ENCODE measurements around the gene ABCA13.
A peak's percentile ranks its signal among the peaks of the same experiment; 100 is the strongest.

The ABCA13 gene

DNA sequence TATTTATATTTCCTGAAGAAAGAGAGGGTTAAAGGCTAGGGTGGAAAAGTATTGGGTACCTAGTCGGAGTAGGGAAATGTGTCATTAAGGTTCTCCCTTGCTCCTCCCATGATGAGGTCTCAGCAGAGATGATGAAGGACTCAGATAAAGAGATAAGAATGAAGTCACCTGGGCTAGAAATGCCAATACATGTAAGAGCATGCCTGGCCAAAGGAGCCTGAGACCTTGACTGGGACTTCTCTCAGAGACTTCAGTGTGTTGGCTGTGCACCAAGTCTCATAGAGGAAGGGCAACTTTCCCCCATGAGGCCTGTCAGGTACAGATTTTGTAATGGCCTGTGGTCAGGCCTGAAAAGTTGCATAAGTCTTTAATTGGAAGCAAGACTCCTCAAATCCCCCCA is 392.1 kb downstream of the ABCA13 start:
- Mint-ChIP-seq H3K4me3 (no peak overlapping the region), H3K4me1 (ENCODE audit: low read depth) (no peaks in the 10 kb centered on the region), H3K27me3 (ENCODE audit: low read depth) (no peaks in the 10 kb centered on the region), H3K9me3 (no peaks in the 10 kb centered on the region), H3K36me3 (ENCODE audit: low read depth) (no peaks in the 10 kb centered on the region), H3K27ac (no peak overlapping the region)
- no peak for DNase-seq (ENCODE audit: low spot score)

DNA sequence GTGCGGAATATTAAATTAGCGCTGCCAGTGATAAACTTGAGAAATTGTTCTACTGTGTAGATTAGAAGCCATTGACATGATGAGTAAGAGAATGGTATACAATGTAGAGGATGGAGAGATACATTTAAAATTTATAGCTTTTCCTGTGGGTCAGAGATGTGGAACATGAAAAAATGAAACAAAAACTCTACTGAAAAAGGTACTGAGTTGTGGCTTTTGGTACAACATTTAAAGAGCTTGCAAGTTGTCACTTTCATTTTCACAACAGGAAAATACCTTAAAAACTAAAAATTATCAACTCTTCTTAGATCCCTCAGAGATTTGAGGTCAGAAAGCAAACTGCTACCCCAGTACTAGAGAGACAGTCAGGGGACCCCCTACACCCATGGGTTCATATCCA is 404.3 kb downstream of the ABCA13 start:
- Mint-ChIP-seq H3K9me3 (no peaks in the 10 kb centered on the region), H3K4me3 (no peak overlapping the region), H3K27me3 (ENCODE audit: low read depth) (no peaks in the 10 kb centered on the region), H3K27ac (no peak overlapping the region), H3K4me1 (ENCODE audit: low read depth) (no peaks in the 10 kb centered on the region), H3K36me3 (ENCODE audit: low read depth) (no peaks in the 10 kb centered on the region)
- no peak for DNase-seq (ENCODE audit: low spot score)

DNA sequence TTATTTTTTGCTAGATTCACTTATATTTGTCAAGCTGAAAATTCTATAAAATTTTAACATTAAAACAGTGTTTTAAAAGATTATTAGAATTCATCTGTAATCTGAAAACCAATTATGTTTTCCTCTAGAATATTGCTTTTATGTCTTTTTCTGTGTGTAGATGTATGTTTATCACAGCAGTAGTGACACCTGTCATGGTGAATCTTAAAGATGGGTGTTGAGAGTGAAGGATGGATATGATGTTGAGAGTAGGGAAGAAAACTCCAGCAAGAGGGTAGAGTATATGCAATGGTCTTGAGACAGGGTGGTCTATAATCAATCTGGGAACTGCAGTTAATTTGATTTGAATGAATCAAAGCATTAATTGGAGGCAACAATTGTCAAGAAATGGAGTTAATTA is 416.2 kb downstream of the ABCA13 start:
- Mint-ChIP-seq H3K4me1 (ENCODE audit: low read depth) (no peaks in the 10 kb centered on the region), H3K27ac (no peak overlapping the region), H3K9me3 (no peaks in the 10 kb centered on the region), H3K36me3 (ENCODE audit: low read depth) (no peaks in the 10 kb centered on the region), H3K4me3 (no peak overlapping the region), H3K27me3 (ENCODE audit: low read depth) (peaks cover 2% of the 10 kb centered on the region)
- DNase-seq (ENCODE audit: low spot score) = no peak

DNA sequence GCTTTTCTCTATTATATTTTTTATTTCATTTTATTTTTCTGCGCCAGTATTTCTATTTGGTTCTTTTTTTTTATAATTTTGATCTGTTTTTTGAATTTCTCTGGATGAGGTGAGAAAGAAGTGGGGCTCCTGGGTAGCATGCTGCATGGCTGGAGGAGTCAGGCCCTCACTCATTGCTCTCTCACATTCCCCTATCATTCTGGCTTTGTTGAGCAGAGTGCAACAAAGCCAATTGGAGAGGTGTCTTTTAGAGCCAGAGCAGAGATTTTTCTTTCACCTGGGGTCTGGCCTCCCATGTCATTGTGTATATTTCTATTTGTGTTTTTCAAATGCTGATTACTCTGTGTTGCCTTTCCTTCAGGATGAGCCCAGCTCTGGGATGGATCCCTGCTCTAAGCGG is 423.1 kb downstream of the ABCA13 start:
- Mint-ChIP-seq H3K9me3 (no peaks in the 10 kb centered on the region), H3K27me3 (ENCODE audit: low read depth) (peaks cover 2% of the 10 kb centered on the region), H3K27ac (no peak overlapping the region), H3K4me3 (no peak overlapping the region), H3K36me3 (ENCODE audit: low read depth) (no peaks in the 10 kb centered on the region), H3K4me1 (ENCODE audit: low read depth) (no peaks in the 10 kb centered on the region)
- no peak for DNase-seq (ENCODE audit: low spot score)

DNA sequence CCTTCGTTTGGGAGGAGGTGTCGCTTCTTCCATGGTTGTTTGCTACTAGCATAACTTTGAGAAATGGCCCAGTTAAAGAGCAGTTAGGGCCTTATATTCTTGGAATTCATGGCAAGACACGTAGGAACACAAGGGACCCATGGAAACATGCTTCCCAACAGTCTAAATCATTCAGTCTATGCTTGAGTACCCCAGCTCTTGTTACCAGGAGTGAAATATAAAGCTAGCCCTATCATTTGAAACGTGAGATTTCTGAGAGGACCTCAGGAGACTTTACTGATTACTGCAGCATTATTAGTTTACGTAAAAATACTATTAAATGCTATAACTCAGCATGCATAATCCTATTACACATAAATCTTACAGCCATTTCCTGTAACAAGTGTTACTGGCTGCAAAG is 424.5 kb downstream of the ABCA13 start:
- H3K36me3 Mint-ChIP-seq (ENCODE audit: low read depth) = no peaks in the 10 kb centered on the region
- no peak overlapping the region for H3K27ac Mint-ChIP-seq
- H3K9me3 Mint-ChIP-seq = no peaks in the 10 kb centered on the region
- no peak overlapping the region for H3K4me3 Mint-ChIP-seq
- no peak for DNase-seq (ENCODE audit: low spot score)
- no peaks in the 10 kb centered on the region for H3K4me1 Mint-ChIP-seq (ENCODE audit: low read depth)
- no peaks in the 10 kb centered on the region for H3K27me3 Mint-ChIP-seq (ENCODE audit: low read depth)

DNA sequence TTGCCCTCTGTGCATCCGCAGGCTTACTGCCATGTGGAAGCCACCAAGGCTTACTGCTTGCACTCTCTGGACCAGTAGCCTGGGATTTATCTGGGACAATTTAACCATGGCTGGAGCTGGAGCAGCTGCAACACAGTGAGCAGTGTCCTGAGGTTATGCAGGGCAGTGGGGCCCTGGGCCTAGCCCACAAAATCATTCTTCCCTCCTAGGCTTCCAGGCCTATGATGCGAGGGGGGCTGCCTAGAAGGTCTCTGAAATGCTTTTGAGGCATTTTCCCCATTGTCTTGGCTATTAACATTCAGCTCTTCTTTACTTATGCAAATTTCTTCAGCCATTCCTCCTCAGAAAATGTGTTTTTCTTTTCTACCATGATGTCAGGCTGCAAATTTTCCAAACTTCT is 439.4 kb downstream of the ABCA13 start:
- H3K4me3 Mint-ChIP-seq = no peak overlapping the region
- no peaks in the 10 kb centered on the region for H3K36me3 Mint-ChIP-seq (ENCODE audit: low read depth)
- no peak overlapping the region for H3K27ac Mint-ChIP-seq
- H3K27me3 Mint-ChIP-seq (ENCODE audit: low read depth) = no peaks in the 10 kb centered on the region
- no peak for DNase-seq (ENCODE audit: low spot score)
- H3K4me1 Mint-ChIP-seq (ENCODE audit: low read depth) = no peaks in the 10 kb centered on the region
- no peaks in the 10 kb centered on the region for H3K9me3 Mint-ChIP-seq

DNA sequence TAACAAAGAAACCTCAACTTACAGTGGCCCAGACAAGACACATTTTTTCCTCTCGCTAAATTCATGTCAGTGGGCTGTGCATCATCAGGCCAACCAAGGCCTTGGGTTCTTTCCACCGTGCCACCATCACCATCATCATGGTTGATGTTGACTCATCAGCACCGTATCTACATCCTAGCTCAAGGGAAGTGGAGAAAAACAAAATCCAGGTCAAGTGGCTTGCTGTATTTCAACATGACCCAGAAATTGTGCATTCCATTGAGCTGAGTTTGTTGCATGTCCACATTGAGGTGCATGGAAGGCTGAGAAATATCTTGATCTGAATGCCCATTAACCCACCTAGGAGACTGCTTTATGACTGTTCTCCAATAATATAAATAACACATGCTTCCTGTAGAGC is 440.7 kb downstream of the ABCA13 start:
- DNase-seq (ENCODE audit: low spot score) = no peak
- no peaks in the 10 kb centered on the region for H3K27me3 Mint-ChIP-seq (ENCODE audit: low read depth)
- no peak overlapping the region for H3K27ac Mint-ChIP-seq
- H3K4me1 Mint-ChIP-seq (ENCODE audit: low read depth) = no peaks in the 10 kb centered on the region
- no peaks in the 10 kb centered on the region for H3K36me3 Mint-ChIP-seq (ENCODE audit: low read depth)
- no peak overlapping the region for H3K4me3 Mint-ChIP-seq
- H3K9me3 Mint-ChIP-seq = no peaks in the 10 kb centered on the region

DNA sequence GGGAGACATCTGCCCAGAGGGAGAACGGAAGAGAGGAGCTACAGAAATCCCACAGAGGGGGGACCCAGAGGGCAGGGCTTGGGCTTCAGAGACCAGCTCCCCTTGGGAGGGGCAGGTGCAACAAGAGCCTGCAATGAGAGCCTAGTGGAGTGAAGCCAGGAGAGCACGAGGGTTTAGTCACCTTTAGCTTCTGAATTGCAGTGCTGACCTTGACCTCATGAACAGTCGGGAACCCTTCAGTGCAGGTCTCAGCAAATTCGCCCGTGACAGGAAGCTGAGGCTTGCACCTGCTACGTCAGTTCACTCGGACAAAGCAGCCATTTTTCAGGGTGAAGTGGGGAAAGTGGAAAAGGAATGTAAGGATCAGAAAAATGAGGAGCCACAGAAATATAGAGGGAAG is 446.2 kb downstream of the ABCA13 start:
- Mint-ChIP-seq H3K9me3 (no peaks in the 10 kb centered on the region), H3K4me1 (ENCODE audit: low read depth) (no peaks in the 10 kb centered on the region), H3K27me3 (ENCODE audit: low read depth) (no peaks in the 10 kb centered on the region), H3K27ac (no peak overlapping the region), H3K4me3 (no peak overlapping the region), H3K36me3 (ENCODE audit: low read depth) (no peaks in the 10 kb centered on the region)
- DNase-seq (ENCODE audit: low spot score) = no peak

DNA sequence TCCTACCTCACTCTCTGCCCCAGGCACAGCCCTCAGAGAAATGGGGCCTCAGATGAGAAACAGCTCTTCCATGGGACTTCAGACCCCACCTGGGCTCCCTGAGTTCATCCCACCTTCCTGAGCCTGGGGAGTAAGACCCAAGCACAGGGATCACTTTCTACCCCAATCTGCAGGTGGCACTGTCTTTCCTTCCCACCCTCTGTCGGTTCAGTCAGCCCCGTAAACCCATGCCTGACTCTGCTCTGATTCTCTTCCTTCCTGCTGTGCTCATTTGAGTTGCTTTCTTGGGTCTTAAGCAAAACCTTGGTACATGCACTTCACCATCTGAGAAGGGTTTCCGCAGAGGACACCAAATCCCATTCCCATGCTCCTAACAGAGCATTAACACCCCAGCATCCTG is 446.7 kb downstream of the ABCA13 start:
- Mint-ChIP-seq H3K36me3 (ENCODE audit: low read depth) (no peaks in the 10 kb centered on the region), H3K27me3 (ENCODE audit: low read depth) (no peaks in the 10 kb centered on the region), H3K4me3 (no peak overlapping the region), H3K9me3 (no peaks in the 10 kb centered on the region), H3K27ac (no peak overlapping the region), H3K4me1 (ENCODE audit: low read depth) (no peaks in the 10 kb centered on the region)
- no peak for DNase-seq (ENCODE audit: low spot score)

DNA sequence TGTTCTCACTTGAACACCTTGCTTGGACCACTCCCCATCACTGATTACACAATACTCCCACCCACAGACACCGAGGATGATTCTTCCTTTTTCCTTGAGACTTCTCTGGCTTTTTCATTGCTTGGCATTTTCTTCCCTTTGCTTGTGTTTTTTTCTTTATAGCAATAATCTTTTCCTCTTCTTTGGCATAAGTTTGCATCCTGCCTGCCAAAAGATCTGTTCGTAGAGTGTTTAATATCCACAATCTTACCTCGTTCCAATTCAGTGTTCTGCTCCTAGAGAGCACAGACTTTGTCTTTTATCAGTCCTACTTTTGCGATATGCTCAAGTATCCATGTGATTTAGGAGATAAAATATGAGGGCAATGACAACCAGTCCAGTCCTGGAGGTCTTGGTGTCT is 449.8 kb downstream of the ABCA13 start:
- Mint-ChIP-seq H3K9me3 (no peaks in the 10 kb centered on the region), H3K4me3 (no peak overlapping the region), H3K27ac (no peak overlapping the region), H3K27me3 (ENCODE audit: low read depth) (no peaks in the 10 kb centered on the region), H3K36me3 (ENCODE audit: low read depth) (no peaks in the 10 kb centered on the region), H3K4me1 (ENCODE audit: low read depth) (no peaks in the 10 kb centered on the region)
- no peak for DNase-seq (ENCODE audit: low spot score)

DNA sequence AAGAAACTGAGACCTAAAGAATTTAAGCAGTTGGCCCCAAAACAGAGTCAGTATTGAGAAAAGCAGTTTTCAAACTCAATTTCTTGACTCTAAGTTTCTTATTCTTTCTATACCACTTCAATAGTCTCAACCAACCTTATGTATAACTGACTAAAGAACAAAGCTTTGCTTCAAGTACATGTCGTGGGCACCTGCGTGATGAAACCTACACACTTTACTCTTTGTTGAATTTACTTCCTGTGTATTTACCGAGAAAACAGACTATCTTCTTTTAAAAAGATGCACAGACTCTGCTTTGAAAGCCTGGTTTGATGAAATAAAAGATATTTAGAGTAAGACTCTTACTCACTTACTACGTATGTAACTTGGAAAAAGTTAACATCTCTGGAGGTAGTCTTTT is 455.9 kb downstream of the ABCA13 start:
- DNase-seq (ENCODE audit: low spot score) = no peak
- Mint-ChIP-seq H3K27ac (peak overlapping the region; percentile 23), H3K4me1 (ENCODE audit: low read depth) (peaks cover 2% of the 10 kb centered on the region), H3K4me3 (no peak overlapping the region), H3K36me3 (ENCODE audit: low read depth) (no peaks in the 10 kb centered on the region), H3K9me3 (no peaks in the 10 kb centered on the region), H3K27me3 (ENCODE audit: low read depth) (no peaks in the 10 kb centered on the region)

DNA sequence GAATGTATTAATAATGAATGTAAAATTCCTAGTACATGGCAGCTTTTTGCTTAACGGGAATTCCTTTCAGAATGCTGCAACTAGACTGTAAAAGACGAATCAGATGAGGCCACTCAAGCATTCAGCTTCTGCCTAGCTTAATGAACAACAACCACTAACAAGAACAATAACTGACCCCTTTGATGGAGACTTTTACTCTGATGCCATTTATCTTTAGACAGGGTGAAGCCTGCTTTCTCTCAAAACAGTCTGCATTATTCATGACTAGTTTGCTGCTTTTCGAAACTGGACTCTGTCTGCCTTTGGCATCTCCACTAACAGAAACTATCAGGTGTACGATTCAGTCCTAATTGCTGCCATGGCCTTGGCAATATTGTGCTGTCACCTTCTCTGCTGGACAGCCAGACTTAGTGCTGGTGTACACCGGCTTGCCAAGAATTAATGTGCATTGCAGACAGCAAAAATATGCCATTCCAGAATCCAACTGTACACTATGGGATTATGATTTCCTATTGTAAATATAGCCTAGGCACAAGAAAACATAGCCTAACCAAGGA is 457.6 kb downstream of the ABCA13 start:
- Mint-ChIP-seq H3K27me3 (ENCODE audit: low read depth) (no peaks in the 10 kb centered on the region), H3K4me1 (ENCODE audit: low read depth) (peaks cover 2% of the 10 kb centered on the region), H3K27ac (no peak overlapping the region), H3K36me3 (ENCODE audit: low read depth) (no peaks in the 10 kb centered on the region), H3K9me3 (no peaks in the 10 kb centered on the region), H3K4me3 (no peak overlapping the region)
- DNase-seq (ENCODE audit: low spot score) = no peak

DNA sequence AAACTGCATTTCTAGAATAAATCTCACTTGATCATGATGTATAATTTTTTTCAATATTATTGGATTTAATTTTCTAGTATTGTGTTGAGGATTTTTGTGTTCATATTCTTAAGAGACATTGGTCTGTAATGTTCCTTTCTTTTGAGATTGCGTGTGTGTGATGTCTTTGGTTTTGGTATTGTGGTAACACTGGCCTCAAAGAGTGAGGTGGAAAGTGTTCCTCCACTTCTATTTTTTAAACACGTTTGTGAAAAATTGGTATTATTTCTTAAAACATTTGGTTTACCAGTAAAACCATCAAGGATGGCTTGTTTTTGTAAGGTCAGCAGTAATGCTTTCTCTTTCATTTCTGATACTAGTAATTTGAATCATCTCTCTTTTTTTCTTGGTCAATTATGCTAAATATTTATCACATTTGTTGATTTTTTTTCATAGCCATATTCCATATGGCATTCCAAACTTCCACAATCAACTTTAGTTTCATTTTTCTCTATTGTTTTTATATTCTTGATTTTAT is 462.9 kb downstream of the ABCA13 start:
- H3K36me3 Mint-ChIP-seq (ENCODE audit: low read depth) = no peaks in the 10 kb centered on the region
- no peaks in the 10 kb centered on the region for H3K27me3 Mint-ChIP-seq (ENCODE audit: low read depth)
- H3K4me3 Mint-ChIP-seq = peak overlapping the region; percentile 9
- DNase-seq (ENCODE audit: low spot score) = no peak
- no peaks in the 10 kb centered on the region for H3K9me3 Mint-ChIP-seq
- peak overlapping the region; percentile 10 for H3K27ac Mint-ChIP-seq
- H3K4me1 Mint-ChIP-seq (ENCODE audit: low read depth) = peaks cover 6% of the 10 kb centered on the region

DNA sequence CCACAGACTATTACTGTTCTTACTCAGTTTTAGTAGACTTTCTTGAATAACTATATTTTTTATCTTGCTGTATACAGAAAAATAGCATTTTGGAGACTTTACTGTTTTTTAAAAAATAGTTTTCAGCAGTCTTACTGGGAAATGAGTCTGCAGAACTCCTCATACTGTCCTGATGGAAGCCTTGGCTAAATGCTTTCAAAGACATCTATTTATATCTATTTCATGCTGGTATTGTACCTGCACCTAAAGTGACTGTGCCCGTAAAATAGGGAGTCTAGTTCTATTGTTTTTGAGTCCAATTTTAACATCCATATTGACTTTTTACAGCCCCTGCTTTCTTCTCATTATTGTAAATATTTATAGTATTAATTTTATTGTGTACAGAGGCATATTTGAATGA is 464.5 kb downstream of the ABCA13 start:
- Mint-ChIP-seq H3K36me3 (ENCODE audit: low read depth) (no peaks in the 10 kb centered on the region), H3K27me3 (ENCODE audit: low read depth) (no peaks in the 10 kb centered on the region), H3K4me1 (ENCODE audit: low read depth) (peaks cover 6% of the 10 kb centered on the region), H3K9me3 (no peaks in the 10 kb centered on the region), H3K27ac (no peak overlapping the region), H3K4me3 (no peak overlapping the region)
- no peak for DNase-seq (ENCODE audit: low spot score)

DNA sequence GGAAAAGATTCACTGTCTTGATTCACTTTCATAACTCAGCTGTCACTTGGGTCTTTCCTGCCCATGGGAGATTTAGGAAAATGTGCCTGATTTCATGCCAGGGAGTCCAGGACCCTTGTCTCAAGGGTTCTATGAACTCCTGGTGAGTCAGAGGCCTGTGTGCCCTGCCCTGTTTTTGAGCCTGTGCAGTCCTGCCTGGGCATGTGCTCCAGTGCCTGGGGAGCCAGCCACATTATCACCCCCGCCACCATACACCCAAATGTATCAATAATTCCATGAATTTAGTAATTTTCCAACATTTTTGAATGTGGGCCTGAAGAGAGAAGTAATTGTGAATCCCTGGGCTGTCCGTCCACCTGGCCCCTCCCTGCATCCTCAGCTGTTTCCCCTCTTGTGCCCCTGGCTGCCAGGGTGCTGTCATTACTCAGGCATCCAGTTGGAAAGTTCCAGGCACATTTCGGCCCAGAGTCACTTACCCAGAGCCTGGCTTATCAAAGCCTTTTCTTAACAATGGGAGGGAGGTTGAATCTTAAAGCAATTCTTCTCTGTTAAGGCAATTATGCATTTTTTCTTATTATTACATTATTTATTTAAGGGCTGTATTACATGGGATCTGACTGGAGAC is 465.2 kb downstream of the ABCA13 start:
- Mint-ChIP-seq H3K4me3 (no peak overlapping the region), H3K9me3 (no peaks in the 10 kb centered on the region), H3K27ac (no peak overlapping the region), H3K36me3 (ENCODE audit: low read depth) (no peaks in the 10 kb centered on the region), H3K27me3 (ENCODE audit: low read depth) (no peaks in the 10 kb centered on the region), H3K4me1 (ENCODE audit: low read depth) (peaks cover 6% of the 10 kb centered on the region)
- DNase-seq (ENCODE audit: low spot score) = no peak
